NOMO-1 treated with dmso at 0.1 percent for 144 hours (cell line): ENCODE measurements around the gene SLC16A11.
"Not testable (repeated sequence)": the region's sequence is repeated elsewhere in the genome, so short reads cannot be mapped to it uniquely, and the experiment has no call there.

Source experiments
- DNase-seq: peaks from one replicate; lab custom pipeline; 2025; ENCODE audit not compliant: unreplicated experiment; lab: John Stamatoyannopoulos, UW

The SLC16A11 gene

DNA sequence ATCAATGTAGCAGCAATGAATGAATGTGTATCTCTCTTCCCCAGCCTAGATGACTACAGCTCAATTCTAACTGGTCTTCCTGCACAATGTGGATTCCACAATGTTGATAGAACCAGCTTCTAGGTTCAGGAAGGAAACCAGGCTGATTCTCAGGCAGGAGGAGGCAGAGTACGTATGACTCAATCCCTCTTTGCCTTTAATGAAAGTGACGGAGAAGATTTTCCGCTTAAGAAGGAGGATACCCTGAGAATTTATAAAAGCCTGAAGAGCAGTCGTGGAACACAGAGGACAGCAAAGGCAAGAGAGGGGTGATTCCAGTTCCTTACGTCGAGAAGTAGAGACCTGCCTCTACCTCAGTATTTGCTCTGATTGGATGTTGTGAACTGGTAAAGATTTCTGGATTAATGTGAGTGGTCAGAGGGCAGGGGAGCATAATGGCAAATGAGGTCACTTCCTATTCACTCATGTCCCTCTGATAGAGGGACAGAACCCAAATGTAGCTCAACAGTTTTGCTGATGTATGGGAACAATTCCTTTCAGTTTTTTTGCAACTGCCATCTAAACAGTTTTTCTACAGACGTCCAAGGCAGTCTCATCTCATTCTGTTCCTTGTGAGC is 15.0 kb upstream of the SLC16A11 start:
- no peak for DNase-seq

DNA sequence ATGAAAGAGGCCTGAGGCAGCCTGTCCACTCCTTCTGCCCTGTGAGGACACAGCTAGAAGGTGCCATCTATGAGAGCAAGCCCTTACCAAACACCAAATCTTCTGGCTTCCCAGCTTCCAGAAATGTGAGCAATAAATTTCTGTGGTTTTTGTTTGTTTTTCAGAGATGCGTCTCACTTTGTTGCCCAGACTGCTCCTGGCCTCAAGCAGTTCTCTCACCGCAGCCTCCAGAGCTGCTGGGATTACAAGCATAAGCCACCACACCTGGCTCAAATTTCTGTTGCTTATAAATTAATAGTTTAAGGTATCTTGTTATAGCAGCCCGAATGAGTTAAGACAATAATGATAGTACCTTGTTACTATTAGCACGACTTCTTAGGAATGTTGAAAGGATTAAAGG is 12.5 kb upstream of the SLC16A11 start:
- DNase-seq: no peak

DNA sequence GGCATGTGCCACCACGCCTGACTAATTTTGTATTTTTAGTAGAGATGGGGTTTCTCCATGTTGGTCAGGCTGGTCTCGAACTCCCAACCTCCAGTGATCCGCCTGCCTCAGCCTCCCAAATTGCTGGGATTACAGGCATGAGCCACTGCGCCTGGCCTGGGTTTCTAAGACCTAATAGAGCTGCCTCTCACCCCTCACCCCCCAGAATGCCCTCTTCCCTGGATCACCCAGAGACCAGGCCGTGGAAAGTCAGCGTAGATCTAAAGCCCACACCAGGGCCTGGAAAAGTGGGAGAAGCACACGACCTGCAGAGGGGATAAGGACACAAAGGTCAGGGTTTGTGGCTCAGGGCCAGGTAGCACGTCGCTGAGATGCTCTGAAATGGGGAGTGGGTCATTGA is 6.7 kb upstream of the SLC16A11 start:
- DNase-seq: not testable (repeated sequence)

DNA sequence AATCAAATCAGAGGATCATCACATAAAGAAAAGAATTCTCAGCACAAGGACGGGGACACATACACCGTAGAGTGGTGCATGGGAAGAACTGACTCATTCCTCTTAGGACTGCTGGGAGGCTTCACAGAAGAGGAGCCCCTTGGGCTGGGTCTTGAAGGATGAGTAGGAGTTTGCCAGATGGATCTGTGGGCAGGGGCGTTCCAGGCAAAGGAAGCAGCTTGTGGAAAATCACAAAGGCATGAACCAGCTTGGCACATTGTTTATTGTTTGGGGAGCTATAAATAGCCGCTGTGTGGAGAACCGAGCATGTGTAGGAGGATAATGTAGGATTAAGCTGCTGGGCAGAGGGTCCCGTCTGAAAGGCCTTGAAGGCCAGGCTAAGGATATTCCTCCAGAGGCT is 5.1 kb upstream of the SLC16A11 start:
- no peak for DNase-seq

DNA sequence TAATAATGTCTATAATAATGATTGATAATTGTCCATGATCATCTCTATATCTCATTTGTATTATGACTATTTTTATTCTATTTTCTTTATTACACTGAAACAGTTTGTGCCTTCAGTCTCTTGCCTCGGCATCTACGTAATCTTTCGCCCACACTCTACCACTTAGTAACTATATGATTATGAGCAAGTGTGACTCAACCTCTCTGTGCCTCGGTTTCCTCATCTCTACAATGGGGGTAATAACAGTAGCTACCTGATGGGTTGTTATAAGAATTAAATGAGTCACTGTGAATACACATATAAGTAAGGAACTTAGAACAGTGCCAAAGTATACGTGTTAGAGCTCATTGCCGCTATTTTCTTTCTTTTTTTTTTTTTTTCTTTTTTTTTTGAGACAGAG is 3.7 kb upstream of the SLC16A11 start:
- no peak for DNase-seq

DNA sequence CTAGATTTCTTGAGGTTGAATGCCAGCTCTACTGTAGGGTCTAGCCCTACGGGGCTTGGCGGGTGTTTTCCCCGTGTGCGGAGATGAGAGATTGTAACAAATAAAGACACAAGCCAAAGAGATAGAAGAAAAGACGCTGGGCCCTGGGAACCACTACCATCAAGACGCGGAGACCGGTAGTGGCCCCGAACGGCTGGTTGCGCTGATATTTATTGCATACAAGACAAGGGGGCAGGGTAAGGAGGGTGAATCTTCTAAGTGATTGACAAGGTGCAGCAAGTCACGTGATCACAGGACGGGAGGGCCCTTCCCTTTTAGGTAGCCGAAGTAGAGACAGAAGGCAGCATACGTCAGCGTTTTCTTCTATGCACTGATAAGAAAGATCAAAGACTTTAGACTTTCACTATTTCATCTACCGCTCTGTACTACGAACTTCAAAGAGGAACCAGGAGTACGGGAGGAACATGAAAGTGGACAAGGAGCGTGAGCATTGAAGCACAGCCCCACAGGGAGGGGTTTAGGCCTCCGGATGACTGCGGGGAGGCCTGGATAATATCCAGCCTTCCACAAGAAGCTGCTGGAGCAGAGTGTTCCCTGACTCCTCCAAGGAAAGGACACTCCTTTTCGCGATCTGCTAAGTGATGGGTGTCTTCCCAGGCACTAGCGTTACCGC is 3.0 kb upstream of the SLC16A11 start:
- DNase-seq: peak; percentile 48

DNA sequence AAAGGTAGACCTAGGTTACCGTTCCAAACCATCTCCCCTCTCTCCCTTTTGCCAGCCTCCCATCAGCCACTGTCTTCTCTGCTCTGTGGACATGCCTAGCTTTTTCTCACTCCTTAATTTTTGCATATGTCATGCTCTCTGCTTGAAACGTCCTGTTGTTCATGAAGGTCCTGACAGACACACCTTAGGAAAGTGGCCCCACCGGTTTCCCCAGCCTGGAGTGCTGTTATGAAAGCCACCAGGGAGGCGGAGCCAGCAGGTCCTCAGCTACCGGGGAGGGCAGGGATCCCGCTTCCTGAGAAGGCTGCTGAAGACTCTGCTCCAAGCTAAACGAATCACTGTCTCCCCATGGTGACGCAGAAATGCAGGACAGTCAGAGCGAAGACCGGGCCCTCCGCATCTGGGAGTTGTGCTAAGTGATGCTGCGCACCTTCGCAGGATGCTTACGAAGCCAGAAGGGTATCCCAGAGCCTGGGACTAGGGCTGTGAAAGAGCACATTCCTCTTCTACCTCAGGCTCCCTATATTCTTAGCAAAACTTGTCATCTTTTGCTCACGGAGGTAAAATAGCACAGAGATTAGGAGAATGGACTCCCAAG is 2.3 kb upstream of the SLC16A11 start:
- DNase-seq: no peak

DNA sequence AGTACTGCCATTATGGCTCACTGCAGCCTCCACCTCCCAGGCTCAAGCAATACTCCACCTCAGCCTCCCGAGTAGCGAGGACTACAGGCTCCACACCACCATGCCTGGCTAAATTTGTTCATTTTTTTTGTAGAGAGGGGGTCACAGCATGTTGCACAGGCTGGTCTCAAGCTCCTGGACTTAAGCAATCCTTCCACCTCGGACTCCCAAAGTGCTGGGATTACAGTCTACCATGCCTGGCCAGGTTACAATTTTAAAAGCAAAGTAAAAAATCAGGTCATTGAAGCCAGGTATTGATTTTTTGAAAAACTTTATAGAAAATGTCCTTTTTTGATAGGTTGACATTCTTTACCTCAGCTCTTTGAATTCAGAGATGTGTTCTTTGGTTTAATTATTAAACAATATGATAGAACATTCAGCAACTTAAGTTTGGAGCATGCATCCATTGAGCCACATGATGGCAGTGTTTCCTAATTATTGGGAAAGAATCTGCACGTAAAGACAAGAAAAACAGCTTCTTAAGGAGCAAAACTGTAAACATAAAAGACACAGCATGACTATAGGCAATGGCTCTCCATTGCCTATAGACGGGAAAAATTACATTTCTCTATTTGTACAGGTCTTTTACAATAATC is 1.7 kb upstream of the SLC16A11 start:
- peak; percentile 31 for DNase-seq

DNA sequence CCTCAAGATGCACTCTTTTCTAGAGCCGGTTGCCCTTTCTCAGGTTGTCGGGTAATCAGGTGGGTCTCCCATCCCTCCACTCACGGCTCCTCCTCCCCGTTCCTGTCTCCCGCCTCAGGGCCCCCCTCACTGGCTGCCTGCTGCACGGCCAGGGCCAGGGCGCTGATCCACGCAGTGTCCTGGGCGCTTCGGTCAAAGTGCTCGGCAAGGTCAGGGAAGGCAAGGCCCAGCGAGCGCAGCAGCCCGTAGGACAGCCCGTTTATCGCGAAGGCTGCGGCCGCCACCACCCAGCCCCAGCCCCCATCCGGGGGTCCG is 753 bp downstream of the SLC16A11 start:
- no peak for DNase-seq

DNA sequence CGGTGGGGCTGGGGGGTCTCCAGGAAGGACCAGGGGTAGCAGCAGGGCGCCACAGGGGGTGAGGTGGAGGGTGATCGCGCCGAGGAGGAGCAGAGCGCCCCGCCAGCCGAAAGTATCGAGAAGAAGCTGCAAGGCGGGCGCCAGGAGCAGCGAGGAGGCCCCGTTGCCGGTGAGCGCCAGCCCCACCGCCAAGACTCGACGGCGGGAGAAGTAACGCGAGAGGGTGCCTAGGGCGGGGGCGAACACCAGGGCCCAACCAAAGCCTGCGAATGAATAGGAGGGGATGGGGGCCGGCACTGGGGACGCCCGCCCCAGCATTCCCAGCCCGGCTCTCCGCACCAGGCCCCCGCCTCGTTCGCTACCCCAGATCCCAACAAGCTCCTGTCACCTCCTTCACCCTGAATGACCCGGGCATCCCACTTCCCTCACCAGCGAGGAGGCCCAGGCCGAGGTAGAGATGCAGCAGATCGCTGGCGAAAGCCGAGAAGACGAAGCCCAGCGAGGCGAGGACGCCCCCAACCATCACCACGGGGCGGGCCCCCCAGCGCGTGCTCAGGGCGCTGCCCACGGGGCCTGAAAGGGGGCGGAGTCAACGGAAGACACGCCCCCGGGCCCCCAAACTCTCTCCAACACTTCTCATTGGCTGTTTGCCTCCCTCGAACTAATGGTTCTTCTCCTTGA is 1.3 kb downstream of the SLC16A11 start:
- DNase-seq: no peak

DNA sequence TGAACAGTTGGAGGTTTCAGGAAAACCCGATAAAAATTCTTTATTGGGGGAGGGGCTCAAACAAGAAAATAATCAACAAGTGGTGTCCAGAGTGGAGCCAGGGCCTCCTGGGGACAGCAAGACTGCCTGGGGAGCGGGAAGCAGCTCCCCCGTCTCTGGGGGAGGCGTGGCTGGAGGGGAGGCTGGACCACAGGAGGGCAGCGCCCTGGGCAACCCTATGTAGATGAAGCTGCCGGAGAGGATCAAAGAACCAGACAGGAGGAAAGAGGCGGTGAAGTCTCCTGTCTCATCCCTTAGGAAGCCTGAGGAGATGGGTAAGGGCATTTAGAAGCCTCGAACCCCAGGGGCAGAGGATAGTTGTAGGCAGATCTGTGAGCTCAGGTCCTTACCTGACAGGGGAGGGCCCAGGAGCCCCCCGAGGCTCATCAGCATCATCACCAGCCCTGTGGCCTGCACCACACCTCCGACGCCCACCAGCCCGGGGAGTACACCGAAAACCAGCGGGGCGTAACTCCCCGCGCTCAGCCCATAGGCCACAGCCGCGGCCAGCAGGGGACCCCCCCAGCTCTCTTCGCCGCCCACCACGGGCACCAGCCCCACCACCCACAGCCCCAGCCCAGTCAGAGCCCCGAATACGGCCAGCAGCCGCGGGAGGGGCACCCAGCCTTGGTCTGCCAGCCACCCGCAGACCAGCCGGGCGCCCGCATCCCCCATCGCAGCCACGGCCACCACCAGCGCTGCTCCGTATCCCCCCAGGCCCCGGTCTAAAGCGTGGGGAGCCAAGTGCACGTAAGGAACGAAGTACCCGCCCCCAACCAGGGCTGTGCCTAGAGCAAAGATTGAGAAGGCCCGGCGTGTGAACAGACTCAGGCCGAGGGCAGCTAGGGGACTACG is 2.0 kb downstream of the SLC16A11 start:
- DNase-seq: no peak

DNA sequence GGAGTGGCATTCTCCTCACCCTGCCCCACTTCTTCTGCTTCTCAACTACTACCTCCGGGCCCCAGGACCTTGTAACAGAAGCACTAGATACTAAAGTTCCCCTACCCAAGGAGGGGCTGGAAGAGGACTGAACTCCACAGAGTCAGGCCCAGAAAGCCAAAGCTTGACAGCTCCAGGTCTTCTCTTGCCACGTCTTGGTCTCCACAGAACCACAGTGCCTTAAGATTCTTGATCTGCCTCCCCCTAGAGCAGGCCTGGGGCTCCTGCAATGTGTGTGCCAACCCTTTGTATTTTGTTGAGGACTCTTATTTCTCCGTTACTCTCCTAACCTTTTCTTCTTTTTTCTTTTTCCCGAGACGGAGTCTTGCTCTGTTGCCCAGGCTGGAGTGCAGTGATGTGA is 4.1 kb downstream of the SLC16A11 start:
- DNase-seq: no peak

DNA sequence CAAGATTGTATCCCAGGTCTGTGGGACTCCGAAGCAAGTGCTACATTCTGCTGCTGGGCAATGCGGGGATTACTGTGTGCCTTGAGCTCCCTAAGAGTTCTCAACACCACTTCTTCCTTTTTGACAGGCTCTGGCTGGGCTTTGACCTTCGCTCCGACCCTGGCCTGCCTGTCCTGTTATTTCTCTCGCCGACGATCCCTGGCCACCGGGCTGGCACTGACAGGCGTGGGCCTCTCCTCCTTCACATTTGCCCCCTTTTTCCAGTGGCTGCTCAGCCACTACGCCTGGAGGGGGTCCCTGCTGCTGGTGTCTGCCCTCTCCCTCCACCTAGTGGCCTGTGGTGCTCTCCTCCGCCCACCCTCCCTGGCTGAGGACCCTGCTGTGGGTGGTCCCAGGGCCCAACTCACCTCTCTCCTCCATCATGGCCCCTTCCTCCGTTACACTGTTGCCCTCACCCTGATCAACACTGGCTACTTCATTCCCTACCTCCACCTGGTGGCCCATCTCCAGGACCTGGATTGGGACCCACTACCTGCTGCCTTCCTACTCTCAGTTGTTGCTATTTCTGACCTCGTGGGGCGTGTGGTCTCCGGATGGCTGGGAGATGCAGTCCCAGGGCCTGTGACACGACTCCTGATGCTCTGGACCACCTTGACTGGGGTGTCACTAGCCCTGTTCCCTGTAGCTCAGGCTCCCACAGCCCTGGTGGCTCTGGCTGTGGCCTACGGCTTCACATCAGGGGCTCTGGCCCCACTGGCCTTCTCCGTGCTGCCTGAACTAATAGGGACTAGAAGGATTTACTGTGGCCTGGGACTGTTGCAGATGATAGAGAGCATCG is 5.6 kb downstream of the SLC16A11 start:
- DNase-seq: no peak

DNA sequence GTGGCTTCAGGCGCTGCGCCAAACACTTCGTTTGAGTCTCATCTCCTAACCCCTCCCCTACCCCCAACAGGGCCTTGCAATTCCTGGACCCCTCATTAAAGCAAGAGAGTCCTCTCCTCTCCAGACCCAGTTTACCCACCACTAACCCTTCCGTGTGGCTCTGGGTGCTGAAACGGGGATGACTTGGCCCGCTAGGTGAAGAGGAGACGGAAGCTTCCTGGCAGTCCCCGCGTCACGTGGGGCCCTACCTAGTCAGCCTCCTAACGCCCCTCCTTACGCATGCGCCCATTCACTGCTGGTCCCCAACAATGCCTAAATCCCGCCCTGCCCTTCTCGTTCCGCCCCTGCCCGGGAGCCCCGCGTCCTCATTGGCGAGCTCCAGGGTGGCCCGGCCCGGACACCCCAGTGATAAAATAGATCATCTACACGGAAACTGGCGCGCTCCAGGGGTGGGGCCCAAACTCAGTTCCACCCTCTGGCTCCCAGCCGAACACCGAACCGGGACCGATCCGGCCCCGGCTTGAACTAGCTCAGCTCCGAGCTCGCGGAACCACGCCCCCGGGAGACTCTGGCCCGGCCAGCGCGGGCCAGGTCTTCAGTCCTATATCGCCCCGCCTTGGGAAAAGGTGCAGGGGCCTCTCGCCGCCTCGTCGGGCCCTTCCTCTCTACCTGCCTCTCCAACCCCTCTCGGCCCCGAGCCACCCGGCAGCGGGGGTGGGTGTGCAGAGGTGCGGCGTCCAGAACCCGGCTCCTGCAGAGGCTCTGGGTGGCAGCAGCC is 8.1 kb downstream of the SLC16A11 start, which contains the start of gene SLC16A13:
TSS of gene SLC16A13 (plus strand) at position 425 of the 778 bp plus-strand sequence. CDS start 368 bp downstream, outside the sequence.
- peak; percentile 94 for DNase-seq

DNA sequence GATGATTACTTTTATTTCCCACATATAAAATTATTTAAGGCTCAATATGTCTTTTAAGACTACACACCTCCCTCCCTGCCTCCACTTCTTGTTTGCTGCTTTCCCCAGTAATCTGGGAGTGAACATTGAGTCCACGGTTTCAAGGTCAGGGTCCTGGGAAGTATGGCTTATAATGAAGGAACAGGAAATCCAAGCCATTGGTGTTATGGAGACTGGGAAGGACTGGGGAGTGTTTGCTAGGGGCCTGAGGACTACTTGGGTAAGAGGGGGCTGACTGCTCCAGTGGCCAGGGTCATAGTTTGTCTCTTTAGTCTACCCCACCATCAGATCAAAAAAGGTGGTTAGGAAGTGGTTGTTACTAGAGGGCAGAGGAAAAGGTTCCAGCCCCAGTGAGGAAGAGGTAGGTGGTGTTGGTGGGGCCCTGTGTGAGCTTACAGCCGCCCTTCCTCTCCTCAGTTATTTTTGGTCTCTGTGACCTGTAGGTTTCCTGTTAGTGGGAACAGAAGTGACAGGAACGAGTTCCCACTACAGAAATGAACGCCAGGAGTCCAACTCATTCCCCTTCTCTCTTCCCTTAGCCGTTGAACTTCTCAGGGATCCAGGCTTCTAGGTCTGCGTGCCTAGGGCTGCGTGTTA is 8.8 kb downstream of the SLC16A11 start:
- no peak for DNase-seq

DNA sequence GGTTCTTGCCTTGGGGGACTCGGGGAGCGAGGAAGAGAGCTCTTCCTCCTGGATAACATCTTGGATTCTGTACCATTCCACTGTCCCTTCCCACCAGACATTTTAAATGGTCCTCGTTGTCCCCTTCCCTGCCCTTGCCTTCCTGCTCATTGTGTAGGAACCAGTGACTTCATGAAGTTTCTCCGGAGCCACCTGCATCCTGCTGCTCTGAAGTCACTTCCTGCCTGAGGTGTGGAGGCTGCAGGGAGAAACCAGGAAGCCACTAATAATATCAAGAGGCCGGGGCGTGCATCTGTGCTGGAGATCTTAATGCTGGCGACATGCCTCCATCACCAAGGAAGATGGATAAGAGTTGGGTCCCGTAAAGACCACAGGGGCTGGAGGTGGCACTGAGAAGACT is 14.2 kb downstream of the SLC16A11 start:
- DNase-seq: no peak

DNA sequence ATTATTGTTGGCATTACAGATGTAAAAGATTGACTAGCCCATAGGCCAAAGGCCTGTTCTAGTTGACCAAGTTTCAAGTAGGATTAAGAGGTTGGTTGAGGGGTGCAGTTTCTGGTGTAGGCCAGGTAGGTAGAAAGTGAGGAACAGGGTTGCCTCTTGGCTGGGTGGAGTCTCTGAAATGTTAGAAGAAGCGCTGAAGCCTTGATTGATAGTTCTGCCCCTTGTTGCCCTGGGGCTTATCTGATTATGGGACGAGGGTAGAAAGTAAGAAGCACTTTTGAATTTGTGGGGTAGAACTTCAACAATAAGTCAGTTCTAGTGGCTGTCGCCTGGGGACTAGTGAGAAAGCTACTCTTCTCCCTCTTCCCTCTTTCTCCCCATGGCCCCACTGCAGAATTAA is 14.8 kb downstream of the SLC16A11 start:
- no peak for DNase-seq

DNA sequence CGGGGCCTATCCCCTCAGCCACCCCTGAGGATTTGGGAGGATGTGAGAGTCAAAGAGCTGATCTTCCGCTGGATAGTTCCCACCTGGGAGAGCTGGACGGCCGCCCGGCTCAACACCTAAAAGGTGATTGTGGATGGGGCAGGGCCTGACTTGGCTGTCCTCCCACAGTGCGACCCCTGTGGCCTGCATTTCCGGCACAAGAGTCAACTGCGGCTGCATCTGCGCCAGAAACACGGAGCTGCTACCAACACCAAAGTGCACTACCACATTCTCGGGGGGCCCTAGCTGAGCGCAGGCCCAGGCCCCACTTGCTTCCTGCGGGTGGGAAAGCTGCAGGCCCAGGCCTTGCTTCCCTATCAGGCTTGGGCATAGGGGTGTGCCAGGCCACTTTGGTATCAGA is 16.6 kb downstream of the SLC16A11 start:
- DNase-seq: no peak
